ENCODE results near the gene NKPD1.

DNA sequence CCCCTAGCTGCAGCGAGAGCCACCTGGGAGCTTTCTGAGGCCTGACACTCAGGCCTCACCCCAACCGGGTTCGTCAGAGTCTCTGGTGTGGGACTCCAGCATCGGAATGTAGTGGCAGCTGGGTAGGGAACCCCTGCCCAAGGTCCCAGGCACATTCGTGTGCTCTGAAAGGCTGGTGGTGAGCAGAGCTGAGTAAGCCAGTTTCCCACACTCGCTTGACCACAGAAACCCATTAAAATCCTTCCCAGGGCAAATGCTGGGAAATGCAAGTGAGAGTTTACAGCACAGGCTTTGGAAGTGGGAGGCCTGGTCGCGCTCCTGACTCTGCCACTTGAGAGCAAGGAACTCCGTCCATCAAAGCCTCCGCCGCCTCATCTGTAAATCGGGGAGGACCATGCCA, 13.0 kb upstream of the NKPD1 start:
- TF ChIP-seq, protein P1, sequence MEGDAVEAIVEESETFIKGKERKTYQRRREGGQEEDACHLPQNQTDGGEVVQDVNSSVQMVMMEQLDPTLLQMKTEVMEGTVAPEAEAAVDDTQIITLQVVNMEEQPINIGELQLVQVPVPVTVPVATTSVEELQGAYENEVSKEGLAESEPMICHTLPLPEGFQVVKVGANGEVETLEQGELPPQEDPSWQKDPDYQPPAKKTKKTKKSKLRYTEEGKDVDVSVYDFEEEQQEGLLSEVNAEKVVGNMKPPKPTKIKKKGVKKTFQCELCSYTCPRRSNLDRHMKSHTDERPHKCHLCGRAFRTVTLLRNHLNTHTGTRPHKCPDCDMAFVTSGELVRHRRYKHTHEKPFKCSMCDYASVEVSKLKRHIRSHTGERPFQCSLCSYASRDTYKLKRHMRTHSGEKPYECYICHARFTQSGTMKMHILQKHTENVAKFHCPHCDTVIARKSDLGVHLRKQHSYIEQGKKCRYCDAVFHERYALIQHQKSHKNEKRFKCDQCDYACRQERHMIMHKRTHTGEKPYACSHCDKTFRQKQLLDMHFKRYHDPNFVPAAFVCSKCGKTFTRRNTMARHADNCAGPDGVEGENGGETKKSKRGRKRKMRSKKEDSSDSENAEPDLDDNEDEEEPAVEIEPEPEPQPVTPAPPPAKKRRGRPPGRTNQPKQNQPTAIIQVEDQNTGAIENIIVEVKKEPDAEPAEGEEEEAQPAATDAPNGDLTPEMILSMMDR (IDR thresholded peaks at IDR 0.05; ENCODE audit: extremely low read depth in 1 of 2, insufficient read depth in 1 of 2, low read depth in 1 of 2, low read length in 2 of 2): no peak
- TF ChIP-seq JUN (IDR thresholded peaks at IDR 0.05; ENCODE audit: borderline replicate concordance, insufficient read depth, insufficient read length, low read depth) (no peak), MYC (IDR thresholded peaks at IDR 0.05; ENCODE audit: low read depth, low read length) (no peak), POLR2AphosphoS5 (IDR thresholded peaks at IDR 0.05; ENCODE audit: insufficient read depth, low read depth, low read length) (no peak), EZH2 (IDR thresholded peaks at IDR 0.05; ENCODE audit: borderline replicate concordance, low read depth, low read length, severe bottlenecking) (no peak)

All from endothelial cell of umbilical vein (primary cell).